GM21576 (cell line): ENCODE results near the gene TBC1D22A.

ENCODE experiments used
- ATAC-seq: cut with Tn5 transposase; IDR thresholded peaks from one replicate; pipeline ENCODE4 v1.9.1; 2021; ENCODE audit warnings: mild to moderate bottlenecking, moderate library complexity; ENCODE audit not compliant: unreplicated experiment

TBC1D22A gene

DNA sequence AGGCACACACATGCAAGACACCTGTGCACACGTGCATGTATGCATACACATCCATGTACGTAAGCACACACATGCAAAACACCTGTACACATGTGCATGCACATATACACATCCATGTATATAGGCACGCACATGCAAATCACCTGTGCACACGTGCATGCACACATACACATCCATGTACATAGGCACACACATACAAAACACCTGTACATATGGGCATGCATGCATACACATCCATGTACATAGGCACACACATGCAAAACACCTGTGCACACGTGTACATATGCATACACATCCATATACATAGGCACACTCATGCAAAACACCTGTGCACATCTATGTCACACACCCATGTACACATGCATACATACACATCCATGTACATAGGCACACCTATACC lies 458.3 kb downstream of the TBC1D22A start:
- ATAC-seq: no peak

DNA sequence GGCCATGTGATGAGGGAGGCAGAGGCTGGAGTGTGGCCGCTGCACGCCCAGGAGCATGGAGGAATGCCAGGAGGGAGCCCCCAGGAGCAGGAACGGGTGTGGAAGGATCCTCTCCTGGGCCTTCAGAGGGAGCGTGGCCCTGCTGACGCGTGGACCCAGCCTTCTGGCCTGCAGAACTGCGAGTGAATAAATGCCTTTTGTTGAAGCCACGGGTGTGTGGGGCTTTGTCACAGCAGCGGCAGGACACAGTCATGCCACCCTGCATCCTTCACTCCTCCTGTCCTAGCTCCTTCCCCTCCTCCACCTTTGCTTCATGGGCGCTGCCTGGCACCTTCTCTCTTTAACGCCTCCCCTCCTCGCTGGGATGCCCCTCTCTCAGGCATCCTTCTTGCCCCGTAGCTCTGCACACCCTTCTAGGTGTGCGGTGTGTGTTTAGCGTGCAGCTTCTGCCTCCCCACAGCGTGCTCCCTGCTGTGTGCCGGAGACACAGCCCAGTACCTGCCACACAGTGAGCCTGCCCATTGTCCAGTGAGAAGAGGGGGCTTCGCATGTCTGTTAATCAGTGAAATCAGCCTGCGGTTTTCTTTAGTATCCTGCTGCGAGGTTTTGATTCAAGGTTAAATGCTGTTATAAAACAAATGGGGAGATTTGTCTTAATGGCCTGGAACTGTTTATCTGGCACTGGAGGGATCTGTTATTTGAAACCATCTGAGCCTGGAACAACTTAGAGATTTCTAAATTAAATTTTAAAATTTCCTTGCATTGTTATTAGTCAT lies 459.6 kb downstream of the TBC1D22A start:
- ATAC-seq: no peak
